ENCODE data around the gene PDGFC. TPM values are rescaled to one million over a fixed set of nuclear protein-coding genes. Genes with fewer than 3 reads are reported as not detected.
"Not testable (repeated sequence)": the region's sequence is repeated elsewhere in the genome, so short reads cannot be mapped to it uniquely, and the experiment has no call there.

Gene PDGFC
- total and polyA plus RNA-seq, 9 donors = 18.6 to 58.0 (median 36.2) TPM

GRCh38 chr4:156933633-156934258 is 37.9 kb downstream of the PDGFC start:
- no peak for DNase-seq
- no peaks in the 10 kb centered on the region for H3K36me3 ChIP-seq
- H3K27me3 ChIP-seq = no peaks in the 10 kb centered on the region
- H3K9me3 ChIP-seq = no peaks in the 10 kb centered on the region
- H3K4me1 ChIP-seq (ENCODE audit: insufficient read depth) = no peaks in the 10 kb centered on the region
- no peak overlapping the region for H3K4me3 ChIP-seq
- 87 to 90% (median 88%) methylated on average over 5 of the region's 5 CpGs for WGBS, 3 donors
- intact Hi-C loops (cut with DNase I) = no loop called here
- TF ChIP-seq POLR2A (IDR thresholded peaks at IDR 0.05) = no peak
- no peak for TF ChIP-seq EP300 (IDR thresholded peaks at IDR 0.05)
- no peak for TF ChIP-seq CTCF (IDR thresholded peaks at IDR 0.05)
- no peak overlapping the region for H3K27ac ChIP-seq

DNA sequence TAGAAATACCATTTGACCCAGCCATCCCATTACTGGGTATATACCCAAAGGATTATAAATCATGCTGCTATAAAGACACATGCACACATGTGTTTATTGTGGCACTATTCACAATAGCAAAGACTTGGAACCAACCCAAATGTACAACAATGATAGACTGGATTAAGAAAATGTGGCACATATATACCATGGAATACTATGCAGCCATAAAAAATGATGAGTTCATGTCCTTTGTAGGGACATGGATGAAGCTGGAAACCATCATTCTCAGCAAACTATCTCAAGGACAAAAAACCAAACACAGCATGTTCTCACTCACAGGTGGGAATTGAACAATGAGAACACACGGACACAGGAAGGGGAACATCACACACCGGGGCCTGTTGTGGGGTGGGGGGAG is 39.2 kb downstream of the PDGFC start:
- intact Hi-C loops (cut with DNase I); H3K4me3 ChIP-seq; H3K27me3 ChIP-seq; H3K36me3 ChIP-seq; H3K9me3 ChIP-seq; H3K4me1 ChIP-seq (ENCODE audit: insufficient read depth); H3K27ac ChIP-seq; DNase-seq: not testable (repeated sequence)
- WGBS, 3 donors = 95 to 100% (median 96%) methylated on average over 2 of the region's 2 CpGs

GRCh38 chr4:156931267-156931666 is 40.3 kb downstream of the PDGFC start:
- no peak overlapping the region for H3K27ac ChIP-seq
- intact Hi-C loops (cut with DNase I) = no loop called here

DNA sequence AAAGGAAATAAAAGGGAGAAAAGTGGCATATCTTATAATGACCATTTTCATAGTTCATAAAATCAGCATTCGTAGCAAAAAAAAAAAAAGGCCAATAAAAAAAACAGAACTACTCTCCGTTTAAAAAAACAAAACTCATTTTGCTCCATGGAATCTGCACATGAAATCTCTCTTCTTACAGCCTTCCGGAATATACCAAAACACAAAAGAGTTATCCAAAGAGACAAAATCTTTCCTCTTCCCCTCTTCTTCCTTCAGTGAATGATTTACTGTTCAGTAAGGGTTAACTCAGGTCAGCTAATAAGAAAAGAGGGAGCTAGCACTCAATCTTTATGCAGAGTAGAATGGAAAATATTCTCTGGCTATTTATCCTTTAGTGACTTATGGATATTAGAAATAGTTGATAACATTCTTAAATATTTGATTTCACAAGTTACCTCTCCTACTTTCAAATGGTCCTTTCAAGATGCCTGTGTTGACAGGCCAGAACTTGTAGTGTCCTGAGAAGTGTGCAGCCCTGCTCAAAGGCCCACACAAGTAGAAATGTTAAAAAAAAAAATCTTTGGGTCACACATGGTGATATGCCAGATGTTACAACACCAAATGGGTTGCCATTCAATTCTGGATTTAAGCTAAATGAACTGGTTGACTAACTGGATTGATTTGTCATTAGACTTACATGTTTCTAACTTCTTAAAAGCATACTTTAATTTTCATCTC is 42.1 kb downstream of the PDGFC start:
- DNase-seq = no peak
- 59 to 60% (median 59%) methylated on average over 3 of the region's 3 CpGs for WGBS, 3 donors
- peaks cover 1% of the 10 kb centered on the region for H3K4me1 ChIP-seq (ENCODE audit: insufficient read depth)
- H3K27ac ChIP-seq = no peak overlapping the region
- H3K36me3 ChIP-seq = no peaks in the 10 kb centered on the region
- TF ChIP-seq CTCF (IDR thresholded peaks at IDR 0.05) (no peak), EP300 (IDR thresholded peaks at IDR 0.05) (no peak), POLR2A (IDR thresholded peaks at IDR 0.05) (no peak)
- no peaks in the 10 kb centered on the region for H3K27me3 ChIP-seq
- no peak overlapping the region for H3K4me3 ChIP-seq
- intact Hi-C loops (cut with DNase I) = no loop called here
- H3K9me3 ChIP-seq = no peaks in the 10 kb centered on the region

More at GRCh38 chr4:156931267-156931666, 40.3 kb downstream of the PDGFC start:
- no peaks in the 10 kb centered on the region for H3K36me3 ChIP-seq
- H3K9me3 ChIP-seq = no peaks in the 10 kb centered on the region
- no peak for TF ChIP-seq EP300 (IDR thresholded peaks at IDR 0.05)
- TF ChIP-seq CTCF (IDR thresholded peaks at IDR 0.05) = no peak
- TF ChIP-seq POLR2A (IDR thresholded peaks at IDR 0.05) = no peak
- peaks cover 1% of the 10 kb centered on the region for H3K4me1 ChIP-seq (ENCODE audit: insufficient read depth)
- H3K27me3 ChIP-seq = no peaks in the 10 kb centered on the region
- whole genome bisulfite sequencing, 3 donors = 14 to 23% (median 17%) methylated on average over 2 of the region's 2 CpGs
- DNase-seq = no peak
- no peak overlapping the region for H3K4me3 ChIP-seq

- intact Hi-C loops (cut with DNase I) = no loop called here
- Histone ChIP-seq H3K27ac (no peak overlapping the region), H3K27me3 (no peaks in the 10 kb centered on the region), H3K4me3 (no peak overlapping the region), H3K4me1 (ENCODE audit: insufficient read depth) (peaks cover 1% of the 10 kb centered on the region), H3K9me3 (no peaks in the 10 kb centered on the region), H3K36me3 (no peaks in the 10 kb centered on the region)
- TF ChIP-seq EP300 (IDR thresholded peaks at IDR 0.05) = no peak
- TF ChIP-seq CTCF (IDR thresholded peaks at IDR 0.05) = no peak
- TF ChIP-seq POLR2A (IDR thresholded peaks at IDR 0.05) = no peak
- DNase-seq = no peak
Measured at GRCh38 chr4:156924774-156925315, 46.8 kb downstream of the PDGFC start.
